Fibroblast of skin of right biceps (primary cell): ENCODE data around the gene IGIP.

ENCODE experiments used
- DNase-seq: peaks from one replicate; pipeline ENCODE4 v3.0.0-alpha.2; 2013

The IGIP gene

GRCh38 chr5:140166911-140167310 is 41.2 kb downstream of the IGIP start:
- no peak for DNase-seq

- no peak for DNase-seq
Observed at GRCh38 chr5:140168371-140168770, 42.6 kb downstream of the IGIP start.

- DNase-seq = no peak
Observed at GRCh38 chr5:140169410-140169809, 43.7 kb downstream of the IGIP start.

- DNase-seq = no peak
Observed at GRCh38 chr5:140172483-140172882, 46.7 kb downstream of the IGIP start.

- no peak for DNase-seq
Observed at GRCh38 chr5:140174014-140174413, 48.3 kb downstream of the IGIP start.

GRCh38 chr5:140174465-140175366 is 49.0 kb downstream of the IGIP start, which contains the start of gene CYSTM1:
TSS of gene CYSTM1 (plus strand) at chr5:140175188. CDS start at chr5:140194466, 19,278 bp downstream.
- DNase-seq = peak; percentile 90

GRCh38 chr5:140175367-140176030 is 49.8 kb downstream of the IGIP start:
- DNase-seq = peak; percentile 60

GRCh38 chr5:140176031-140176387 is 50.3 kb downstream of the IGIP start:
- no peak for DNase-seq

- DNase-seq = no peak
Observed at GRCh38 chr5:140178086-140178410, 52.3 kb downstream of the IGIP start.

GRCh38 chr5:140178482-140179116 is 52.9 kb downstream of the IGIP start:
- DNase-seq = no peak
